ENCODE results near the gene KCND3. TPM values are rescaled to one million over a fixed set of nuclear protein-coding genes. Genes with fewer than 3 reads are reported as not detected.

The KCND3 gene
- 1 to 10 TPM; 1.0 to 6.9 (median 3.9) TPM for total RNA-seq

DNA sequence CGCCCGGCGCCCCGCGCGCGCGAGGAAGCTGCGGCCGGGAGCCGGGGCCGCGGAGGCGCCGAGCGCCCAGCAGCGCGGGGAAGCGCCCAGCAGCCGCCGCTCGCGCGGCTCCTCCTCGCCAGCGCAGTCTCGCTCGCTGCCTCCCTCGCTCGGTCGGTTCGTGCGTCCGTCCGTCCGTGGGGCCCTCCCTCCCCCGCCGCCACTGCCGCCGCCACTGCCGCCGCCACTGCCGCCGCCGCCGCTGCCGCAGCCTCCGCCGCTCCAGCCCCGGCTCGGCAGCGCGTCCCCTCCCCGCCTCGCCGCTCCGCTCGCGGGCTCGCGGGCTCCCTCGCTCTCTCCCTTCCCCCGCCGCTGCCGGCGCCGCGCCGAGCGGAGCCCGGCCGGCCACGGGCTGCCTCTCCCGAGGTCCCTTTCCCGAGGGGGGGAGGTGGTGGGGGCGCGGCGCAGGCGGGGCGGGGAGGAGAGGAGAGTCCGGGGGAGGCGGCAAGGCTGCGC, at the start of gene KCND3:
Gene KCND3 (minus strand): TSS at position 138 of the 495 bp plus-strand sequence.
- Histone ChIP-seq H3K36me3 (no peaks in the 10 kb centered on the region), H3K4me1 (peaks cover 0 to 33% (median 10%) of the 10 kb centered on the region in 4 donors), H3K27ac (peak within 1 kb of the TSS in 2 of 4 donors; percentile 42 to 61), H3K9me3 (no peaks in the 10 kb centered on the region), H3K27me3 (peaks cover 0 to 8% of the 10 kb centered on the region in 2 donors), H3K4me3 (peak within 1 kb of the TSS; percentile 31 to 69 (median 54))
- 0% methylated on average over 7 to 19 of the region's 83 CpGs for WGBS, 2 donors
- TF ChIP-seq, protein P1, sequence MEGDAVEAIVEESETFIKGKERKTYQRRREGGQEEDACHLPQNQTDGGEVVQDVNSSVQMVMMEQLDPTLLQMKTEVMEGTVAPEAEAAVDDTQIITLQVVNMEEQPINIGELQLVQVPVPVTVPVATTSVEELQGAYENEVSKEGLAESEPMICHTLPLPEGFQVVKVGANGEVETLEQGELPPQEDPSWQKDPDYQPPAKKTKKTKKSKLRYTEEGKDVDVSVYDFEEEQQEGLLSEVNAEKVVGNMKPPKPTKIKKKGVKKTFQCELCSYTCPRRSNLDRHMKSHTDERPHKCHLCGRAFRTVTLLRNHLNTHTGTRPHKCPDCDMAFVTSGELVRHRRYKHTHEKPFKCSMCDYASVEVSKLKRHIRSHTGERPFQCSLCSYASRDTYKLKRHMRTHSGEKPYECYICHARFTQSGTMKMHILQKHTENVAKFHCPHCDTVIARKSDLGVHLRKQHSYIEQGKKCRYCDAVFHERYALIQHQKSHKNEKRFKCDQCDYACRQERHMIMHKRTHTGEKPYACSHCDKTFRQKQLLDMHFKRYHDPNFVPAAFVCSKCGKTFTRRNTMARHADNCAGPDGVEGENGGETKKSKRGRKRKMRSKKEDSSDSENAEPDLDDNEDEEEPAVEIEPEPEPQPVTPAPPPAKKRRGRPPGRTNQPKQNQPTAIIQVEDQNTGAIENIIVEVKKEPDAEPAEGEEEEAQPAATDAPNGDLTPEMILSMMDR (IDR thresholded peaks at IDR 0.05): no peak
- TF ChIP-seq POLR2A (IDR thresholded peaks at IDR 0.05): no peak
- TF ChIP-seq EP300 (IDR thresholded peaks at IDR 0.05): no peak
- DNase-seq (ENCODE audit: low spot score in 2 of 2): no peak

GRCh38 chr1:112034277-112034676, 44.8 kb upstream of the KCND3 start:
- H3K36me3 ChIP-seq: no peaks in the 10 kb centered on the region
- no peak overlapping the region for H3K4me3 ChIP-seq
- H3K27ac ChIP-seq: no peak overlapping the region
- no peaks in the 10 kb centered on the region for H3K4me1 ChIP-seq
- no peaks in the 10 kb centered on the region for H3K9me3 ChIP-seq
- 67 to 77% methylated on average over 1 of the region's 1 CpG for WGBS, 2 donors
- no peak for DNase-seq (ENCODE audit: low spot score in 2 of 2)
- no peaks in the 10 kb centered on the region for H3K27me3 ChIP-seq
- TF ChIP-seq EP300 (IDR thresholded peaks at IDR 0.05) (no peak), POLR2A (IDR thresholded peaks at IDR 0.05) (no peak)
- TF ChIP-seq, protein P1 (IDR thresholded peaks at IDR 0.05): no peak

- no peak for DNase-seq (ENCODE audit: low spot score in 2 of 2)
- TF ChIP-seq, protein P1 (IDR thresholded peaks at IDR 0.05): no peak
- TF ChIP-seq POLR2A (IDR thresholded peaks at IDR 0.05) (no peak), EP300 (IDR thresholded peaks at IDR 0.05) (no peak)
- no peak overlapping the region for H3K4me3 ChIP-seq
Observed at GRCh38 chr1:112033439-112034120, 44.1 kb upstream of the KCND3 start.

DNA sequence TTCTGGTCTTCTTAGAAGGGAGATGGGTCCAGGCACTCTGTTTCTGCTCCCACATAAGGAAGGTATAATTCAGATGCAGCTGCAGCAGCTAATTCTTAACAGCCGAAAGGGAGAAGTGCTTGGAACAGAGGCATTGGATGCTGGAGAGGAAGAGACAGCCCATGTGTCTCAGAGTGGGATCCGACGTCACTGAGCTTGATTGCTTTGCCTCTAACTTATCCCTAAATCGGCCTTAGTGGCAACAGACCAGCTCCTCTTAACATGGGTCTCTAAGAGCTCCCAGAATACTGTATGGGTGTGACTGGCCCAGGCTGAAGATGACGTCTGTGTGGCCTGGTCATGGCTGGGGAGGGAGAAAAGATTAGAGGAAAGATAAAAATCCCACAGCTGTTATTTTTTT, 40.7 kb upstream of the KCND3 start:
- Histone ChIP-seq H3K27me3 (no peaks in the 10 kb centered on the region), H3K27ac (no peak overlapping the region), H3K9me3 (no peaks in the 10 kb centered on the region), H3K4me1 (no peaks in the 10 kb centered on the region), H3K4me3 (no peak overlapping the region), H3K36me3 (no peaks in the 10 kb centered on the region)
- no peak for TF ChIP-seq EP300 (IDR thresholded peaks at IDR 0.05)
- TF ChIP-seq, protein P1 (IDR thresholded peaks at IDR 0.05): no peak
- TF ChIP-seq POLR2A (IDR thresholded peaks at IDR 0.05): no peak
- no peak for DNase-seq (ENCODE audit: low spot score in 2 of 2)
- WGBS, 2 donors: 54 to 62% methylated on average over 5 of the region's 5 CpGs

More at GRCh38 chr1:112033439-112034120, 44.1 kb upstream of the KCND3 start:
- Histone ChIP-seq H3K27me3 (no peaks in the 10 kb centered on the region), H3K9me3 (no peaks in the 10 kb centered on the region), H3K27ac (no peak overlapping the region), H3K4me1 (no peaks in the 10 kb centered on the region), H3K36me3 (no peaks in the 10 kb centered on the region)
- WGBS, 2 donors: 53 to 54% methylated on average over 3 of the region's 3 CpGs

- Histone ChIP-seq H3K9me3 (no peaks in the 10 kb centered on the region), H3K36me3 (no peaks in the 10 kb centered on the region), H3K27me3 (no peaks in the 10 kb centered on the region), H3K27ac (no peak overlapping the region), H3K4me1 (no peaks in the 10 kb centered on the region), H3K4me3 (no peak overlapping the region)
- TF ChIP-seq EP300 (IDR thresholded peaks at IDR 0.05): no peak
- TF ChIP-seq POLR2A (IDR thresholded peaks at IDR 0.05): no peak
- TF ChIP-seq, protein P1 (IDR thresholded peaks at IDR 0.05): no peak
- 35 to 36% methylated on average over 1 of the region's 1 CpG for WGBS, 2 donors
- DNase-seq (ENCODE audit: low spot score in 2 of 2): no peak
Observed at GRCh38 chr1:112027696-112028095, 38.2 kb upstream of the KCND3 start.

All from tibial nerve (tissue), 4 donors.